Measurements from ENCODE around the gene GATA2.

GATA2 gene

DNA sequence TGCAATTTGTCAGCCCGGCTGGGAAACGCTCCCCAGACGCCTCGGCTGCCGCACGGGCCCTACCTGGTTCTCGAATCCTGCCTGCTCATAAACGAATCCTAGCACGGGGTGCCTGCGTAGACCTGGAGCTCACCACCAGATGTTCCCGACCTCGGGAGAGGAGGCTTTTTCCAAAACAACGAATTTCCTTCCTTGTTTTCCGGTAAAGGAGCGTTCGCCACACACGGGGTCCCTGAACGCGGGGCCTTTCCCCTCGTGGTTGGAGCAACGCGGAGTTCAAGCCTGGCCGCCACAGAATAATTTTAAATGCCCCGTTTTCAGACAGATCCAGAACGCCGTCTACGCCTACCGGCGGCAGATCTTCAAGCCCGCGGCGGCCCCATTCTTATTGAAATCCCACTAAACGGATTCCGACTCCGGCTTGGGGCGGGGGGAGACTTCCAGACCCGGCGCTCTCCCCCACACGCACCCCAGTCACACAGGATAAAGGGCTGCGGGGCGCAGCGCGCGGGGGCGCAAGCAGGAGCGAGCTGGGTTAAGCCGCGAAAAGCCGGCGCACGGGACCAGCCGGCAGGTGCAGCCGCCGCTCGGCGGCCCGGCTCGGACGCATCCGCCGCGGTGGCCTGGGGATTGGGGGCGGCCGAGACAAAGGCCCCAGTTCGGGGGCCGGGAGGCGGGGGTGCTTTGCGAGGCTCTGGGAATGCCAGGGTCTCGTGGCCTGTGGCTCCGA, 895 bp downstream of the GATA2 start:
- peaks cover 7% of the 10 kb centered on the region for H3K4me1 ChIP-seq (ENCODE audit: insufficient read depth, low read length, poor library complexity, severe bottlenecking)
- no peak overlapping the region for H3K9ac ChIP-seq (ENCODE audit: low read depth, low read length, poor library complexity, severe bottlenecking)
- H3K27me3 ChIP-seq (ENCODE audit: insufficient read depth, low read length, poor library complexity, severe bottlenecking): no peaks in the 10 kb centered on the region
- H3K9me2 ChIP-seq (replicated peaks; ENCODE audit: low read depth, low read length): no peaks in the 10 kb centered on the region
- no peaks in the 10 kb centered on the region for H3K36me3 ChIP-seq (ENCODE audit: insufficient read depth, low read length)
- no peaks in the 10 kb centered on the region for H3K9me3 ChIP-seq (ENCODE audit: insufficient read depth, low read depth, low read length)
- no peaks in the 10 kb centered on the region for H4K20me1 ChIP-seq (ENCODE audit: insufficient read depth, low read length, poor library complexity, severe bottlenecking)
- no peak overlapping the region for H3K4me2 ChIP-seq (ENCODE audit: low read depth, low read length, poor library complexity, severe bottlenecking)
- peaks cover 15% of the 10 kb centered on the region for H3K79me2 ChIP-seq (ENCODE audit: insufficient read depth, low read length)
- H2AFZ ChIP-seq (ENCODE audit: low read length): no peak overlapping the region
- TF ChIP-seq EZH2phosphoT487 (IDR thresholded peaks at IDR 0.05; ENCODE audit: borderline replicate concordance): no peak
- TF ChIP-seq, protein P1, sequence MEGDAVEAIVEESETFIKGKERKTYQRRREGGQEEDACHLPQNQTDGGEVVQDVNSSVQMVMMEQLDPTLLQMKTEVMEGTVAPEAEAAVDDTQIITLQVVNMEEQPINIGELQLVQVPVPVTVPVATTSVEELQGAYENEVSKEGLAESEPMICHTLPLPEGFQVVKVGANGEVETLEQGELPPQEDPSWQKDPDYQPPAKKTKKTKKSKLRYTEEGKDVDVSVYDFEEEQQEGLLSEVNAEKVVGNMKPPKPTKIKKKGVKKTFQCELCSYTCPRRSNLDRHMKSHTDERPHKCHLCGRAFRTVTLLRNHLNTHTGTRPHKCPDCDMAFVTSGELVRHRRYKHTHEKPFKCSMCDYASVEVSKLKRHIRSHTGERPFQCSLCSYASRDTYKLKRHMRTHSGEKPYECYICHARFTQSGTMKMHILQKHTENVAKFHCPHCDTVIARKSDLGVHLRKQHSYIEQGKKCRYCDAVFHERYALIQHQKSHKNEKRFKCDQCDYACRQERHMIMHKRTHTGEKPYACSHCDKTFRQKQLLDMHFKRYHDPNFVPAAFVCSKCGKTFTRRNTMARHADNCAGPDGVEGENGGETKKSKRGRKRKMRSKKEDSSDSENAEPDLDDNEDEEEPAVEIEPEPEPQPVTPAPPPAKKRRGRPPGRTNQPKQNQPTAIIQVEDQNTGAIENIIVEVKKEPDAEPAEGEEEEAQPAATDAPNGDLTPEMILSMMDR (conservative IDR thresholded peaks at IDR 0.05; ENCODE audit: low read length): no peak
- no peak overlapping the region for H3K4me3 ChIP-seq (ENCODE audit: low read length, poor library complexity, severe bottlenecking)
- no peaks in the 10 kb centered on the region for H3F3A ChIP-seq (ENCODE audit: low read depth)

DNA sequence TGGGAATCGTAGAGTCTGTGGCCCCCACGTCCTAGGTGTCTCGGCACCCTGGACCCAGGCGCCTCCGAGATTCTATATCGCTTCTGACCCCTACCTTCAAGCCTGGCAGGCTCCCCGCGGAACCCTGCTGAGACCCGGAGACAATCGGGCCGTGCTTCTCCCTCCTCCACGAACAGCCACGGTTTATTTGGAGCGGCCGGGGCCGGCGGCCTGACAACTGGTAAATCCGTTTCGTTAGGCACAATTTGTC, 1.4 kb downstream of the GATA2 start:
- Histone ChIP-seq H3K36me3 (ENCODE audit: insufficient read depth, low read length) (no peaks in the 10 kb centered on the region), H3K9ac (ENCODE audit: low read depth, low read length, poor library complexity, severe bottlenecking) (no peak overlapping the region)

DNA sequence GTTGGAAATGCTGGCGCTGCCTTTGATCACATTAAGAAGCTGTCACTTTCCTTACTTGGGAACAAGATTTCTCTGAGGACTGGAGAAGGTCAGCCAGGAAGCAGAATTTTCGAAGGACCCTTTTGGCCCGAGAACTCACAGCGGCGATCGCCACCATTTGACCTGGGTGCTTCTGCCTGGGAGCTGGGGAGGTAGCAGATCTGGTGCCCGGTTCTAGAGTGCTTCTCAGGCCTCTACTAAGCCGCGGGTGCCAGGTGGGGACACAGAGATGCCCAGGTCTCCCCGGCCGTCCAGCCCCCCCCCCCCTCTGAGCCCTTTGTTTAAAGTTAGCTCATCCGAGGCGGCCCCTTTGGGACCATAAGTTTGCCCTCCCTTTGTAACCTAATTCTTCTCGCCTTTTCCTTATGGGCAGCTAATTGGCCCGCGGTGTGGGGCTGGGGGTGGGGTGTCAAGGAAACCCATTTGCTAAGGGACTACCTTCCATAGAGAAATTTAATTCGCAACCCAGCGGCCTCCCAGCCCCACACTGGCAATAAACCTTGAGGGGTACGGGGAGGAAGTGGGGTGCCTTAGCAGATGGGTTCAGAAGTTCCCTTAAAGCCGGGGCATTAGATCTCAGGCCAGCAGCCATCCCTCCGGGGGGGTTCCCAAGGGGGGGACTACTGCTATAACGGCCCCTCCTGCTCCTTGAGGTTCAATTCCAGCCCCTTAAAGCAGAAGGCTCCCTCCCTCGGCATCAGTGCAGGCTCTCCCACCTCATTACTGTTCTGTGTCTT, 1.9 kb downstream of the GATA2 start:
- Histone ChIP-seq H3K36me3 (ENCODE audit: insufficient read depth, low read length) (no peaks in the 10 kb centered on the region), H3K79me2 (ENCODE audit: insufficient read depth, low read length) (peaks cover 25% of the 10 kb centered on the region), H3F3A (ENCODE audit: low read depth) (no peaks in the 10 kb centered on the region), H3K9ac (ENCODE audit: low read depth, low read length, poor library complexity, severe bottlenecking) (no peak overlapping the region), H3K4me3 (ENCODE audit: low read length, poor library complexity, severe bottlenecking) (no peak overlapping the region), H3K4me2 (ENCODE audit: low read depth, low read length, poor library complexity, severe bottlenecking) (no peak overlapping the region), H4K20me1 (ENCODE audit: insufficient read depth, low read length, poor library complexity, severe bottlenecking) (no peaks in the 10 kb centered on the region), H3K27me3 (ENCODE audit: insufficient read depth, low read length, poor library complexity, severe bottlenecking) (no peaks in the 10 kb centered on the region), H2AFZ (ENCODE audit: low read length) (no peak overlapping the region), H3K9me2 (replicated peaks; ENCODE audit: low read depth, low read length) (no peaks in the 10 kb centered on the region), H3K9me3 (ENCODE audit: insufficient read depth, low read depth, low read length) (no peaks in the 10 kb centered on the region), H3K4me1 (ENCODE audit: insufficient read depth, low read length, poor library complexity, severe bottlenecking) (peaks cover 10% of the 10 kb centered on the region)
- TF ChIP-seq, protein P1 (conservative IDR thresholded peaks at IDR 0.05; ENCODE audit: low read length): no peak
- no peak for TF ChIP-seq EZH2phosphoT487 (IDR thresholded peaks at IDR 0.05; ENCODE audit: borderline replicate concordance)

More for the DNA sequence above, 1.4 kb downstream of the GATA2 start:
- Histone ChIP-seq H3K9me2 (replicated peaks; ENCODE audit: low read depth, low read length) (no peaks in the 10 kb centered on the region), H3K9me3 (ENCODE audit: insufficient read depth, low read depth, low read length) (no peaks in the 10 kb centered on the region), H3K4me2 (ENCODE audit: low read depth, low read length, poor library complexity, severe bottlenecking) (no peak overlapping the region), H3F3A (ENCODE audit: low read depth) (no peaks in the 10 kb centered on the region), H3K79me2 (ENCODE audit: insufficient read depth, low read length) (peaks cover 20% of the 10 kb centered on the region), H3K27me3 (ENCODE audit: insufficient read depth, low read length, poor library complexity, severe bottlenecking) (no peaks in the 10 kb centered on the region), H3K4me3 (ENCODE audit: low read length, poor library complexity, severe bottlenecking) (no peak overlapping the region), H2AFZ (ENCODE audit: low read length) (no peak overlapping the region), H3K4me1 (ENCODE audit: insufficient read depth, low read length, poor library complexity, severe bottlenecking) (peaks cover 7% of the 10 kb centered on the region), H4K20me1 (ENCODE audit: insufficient read depth, low read length, poor library complexity, severe bottlenecking) (no peaks in the 10 kb centered on the region)
- TF ChIP-seq EZH2phosphoT487 (IDR thresholded peaks at IDR 0.05; ENCODE audit: borderline replicate concordance): no peak
- TF ChIP-seq, protein P1 (conservative IDR thresholded peaks at IDR 0.05; ENCODE audit: low read length): no peak

Data from Loucy (cell line).